ENCODE measurements around the gene LAMC1.

The LAMC1 gene

DNA sequence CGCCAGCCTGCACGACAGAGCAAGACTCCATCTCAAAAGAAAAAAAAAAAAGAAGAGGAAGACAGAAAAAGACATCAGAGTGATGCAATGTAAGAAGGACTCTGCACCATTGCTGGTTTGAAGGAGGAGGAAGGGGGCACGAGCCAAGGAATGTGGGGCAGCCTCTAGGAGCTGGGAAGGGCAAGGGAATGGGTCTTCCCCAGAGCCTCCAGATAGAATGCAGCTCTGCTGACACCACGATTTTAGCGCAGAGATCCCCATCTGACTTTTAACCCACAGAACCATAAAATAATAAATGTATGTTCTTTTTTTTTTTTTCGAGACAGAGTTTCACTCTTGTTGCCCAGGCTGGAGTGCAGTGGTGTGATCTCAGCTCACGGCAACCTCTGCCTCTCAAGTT lies 129.0 kb downstream of the LAMC1 start:
- DNase-seq: no peak

DNA sequence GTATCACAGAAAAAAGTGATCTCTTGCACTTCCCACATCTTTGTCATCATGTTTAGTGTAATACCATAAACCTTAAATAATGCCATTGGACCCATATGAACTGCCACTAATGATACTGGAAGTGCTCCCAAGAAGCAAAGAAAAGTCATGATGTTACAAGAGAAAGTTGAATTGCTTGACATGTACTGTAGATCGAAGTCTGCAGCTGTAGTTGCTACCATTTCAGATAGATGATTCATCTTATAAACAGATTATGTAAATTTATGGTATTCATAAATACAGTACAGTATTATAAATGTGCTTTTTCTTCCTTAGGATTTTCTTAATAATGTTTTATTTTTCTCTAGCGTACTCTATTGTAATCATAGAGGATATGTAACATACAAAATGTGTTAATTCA lies 132.7 kb downstream of the LAMC1 start:
- DNase-seq: no peak

DNA sequence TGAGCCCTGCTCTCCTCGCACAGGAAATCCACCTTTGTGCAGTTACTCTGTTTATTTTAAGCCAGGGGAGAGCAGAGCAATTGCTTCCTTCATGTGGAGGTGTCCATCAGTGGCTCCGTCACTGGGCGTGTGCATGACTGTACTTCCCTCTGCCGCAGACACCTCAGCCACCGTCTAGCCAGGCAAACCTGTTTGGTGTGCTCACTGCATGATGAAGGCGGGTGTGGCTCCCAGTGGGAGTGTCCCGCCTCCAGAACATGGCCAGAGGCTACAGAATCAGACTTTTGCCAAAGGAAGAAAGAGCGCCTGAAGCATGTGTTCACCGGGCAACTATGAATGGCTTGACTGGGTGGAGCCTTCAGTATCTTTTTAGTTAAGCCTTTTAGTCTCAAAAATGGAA lies 136.7 kb downstream of the LAMC1 start:
- no peak for DNase-seq

DNA sequence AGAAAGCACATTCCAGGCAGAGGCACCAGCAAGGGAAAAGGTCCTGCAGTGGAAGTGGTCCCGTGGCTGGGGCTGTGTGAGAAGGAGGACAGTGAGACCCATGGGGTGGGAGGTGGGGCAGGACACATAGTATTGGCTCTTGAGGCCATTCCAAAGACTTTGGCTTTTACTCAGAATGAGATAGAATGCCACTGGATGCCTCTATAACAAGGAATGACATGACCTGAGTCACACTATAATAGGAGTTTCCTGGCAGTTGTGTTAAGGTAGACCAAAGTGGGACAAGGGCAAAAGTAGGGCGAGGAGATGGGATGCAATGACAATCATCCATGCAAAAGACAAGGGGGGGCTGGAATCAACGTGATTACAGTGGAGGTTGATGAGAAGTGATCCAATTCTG lies 138.2 kb downstream of the LAMC1 start:
- DNase-seq: no peak

DNA sequence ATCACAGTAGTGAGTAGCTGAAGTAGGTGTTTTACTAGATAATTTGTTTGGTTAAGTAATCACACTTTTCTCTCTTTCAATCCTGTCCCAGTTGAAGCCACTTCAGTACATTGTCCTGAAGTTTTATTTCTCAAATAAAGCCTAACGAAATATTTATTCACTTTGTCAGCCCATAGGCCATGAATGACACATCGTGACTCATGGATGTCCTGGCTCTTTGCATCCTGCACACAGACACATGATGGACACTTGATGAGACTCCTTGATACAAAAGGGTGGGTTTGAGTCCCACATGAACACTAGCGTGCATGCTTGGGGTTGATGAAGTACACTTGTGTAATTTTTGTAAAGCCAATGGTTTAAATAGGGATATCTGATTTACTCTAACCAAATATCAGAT lies 140.1 kb downstream of the LAMC1 start:
- no peak for DNase-seq

DNA sequence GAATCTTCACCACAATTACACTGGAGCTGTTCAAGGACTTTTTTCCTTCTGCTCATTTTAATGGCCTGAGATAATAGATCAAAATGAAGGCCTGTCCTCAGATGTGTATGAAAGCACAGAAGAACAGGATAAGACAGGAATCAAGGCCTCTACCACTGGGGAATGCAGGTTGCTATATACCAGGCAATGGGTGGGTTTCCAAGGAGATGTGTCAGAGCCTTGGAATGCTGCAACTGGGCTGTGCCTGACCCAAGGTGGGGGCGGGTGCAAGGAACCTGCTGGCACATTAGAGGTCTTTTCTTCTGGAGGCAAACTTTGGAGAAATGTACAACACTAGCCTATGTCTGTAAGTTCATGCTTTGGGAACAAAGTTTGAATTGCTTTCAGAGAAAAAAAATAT lies 141.1 kb downstream of the LAMC1 start:
- DNase-seq: no peak

DNA sequence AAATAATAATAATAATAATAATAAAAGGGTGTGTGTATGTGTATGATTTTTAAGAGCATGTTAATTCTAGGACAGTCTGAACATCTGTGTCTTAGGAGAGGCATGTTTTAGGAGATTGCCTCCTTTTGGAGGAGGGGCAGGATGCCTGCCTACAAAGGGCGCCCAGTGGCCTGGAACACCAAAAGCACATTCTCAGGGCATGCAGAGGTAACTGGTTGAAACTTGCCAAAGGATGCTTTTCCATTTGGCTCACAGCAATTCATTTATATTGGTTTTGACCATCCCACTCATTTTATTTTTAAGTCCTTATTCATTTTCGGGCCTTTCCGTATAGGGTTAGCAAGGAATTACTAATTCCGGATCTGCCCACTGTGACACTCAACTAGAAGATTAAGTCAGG lies 141.7 kb downstream of the LAMC1 start:
- DNase-seq: no peak

DNA sequence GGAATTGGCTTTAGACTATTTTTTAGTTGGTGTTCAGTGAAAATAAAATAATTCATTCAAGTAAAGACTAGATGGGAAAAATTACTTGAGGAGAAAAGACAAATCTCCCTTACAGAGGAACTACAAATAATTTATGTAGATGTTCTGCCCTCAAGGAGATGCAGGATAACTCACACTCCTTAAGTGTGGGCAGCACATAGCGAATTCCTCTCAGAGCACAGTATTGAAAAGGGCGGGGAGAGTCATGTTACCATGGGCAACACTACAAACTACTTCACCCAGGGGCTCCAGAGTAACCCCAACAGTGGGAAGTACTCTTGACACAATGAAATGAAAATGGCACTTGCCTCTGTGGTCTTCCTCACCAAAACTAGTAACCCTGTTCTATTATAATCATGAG lies 142.2 kb downstream of the LAMC1 start:
- DNase-seq: no peak

DNA sequence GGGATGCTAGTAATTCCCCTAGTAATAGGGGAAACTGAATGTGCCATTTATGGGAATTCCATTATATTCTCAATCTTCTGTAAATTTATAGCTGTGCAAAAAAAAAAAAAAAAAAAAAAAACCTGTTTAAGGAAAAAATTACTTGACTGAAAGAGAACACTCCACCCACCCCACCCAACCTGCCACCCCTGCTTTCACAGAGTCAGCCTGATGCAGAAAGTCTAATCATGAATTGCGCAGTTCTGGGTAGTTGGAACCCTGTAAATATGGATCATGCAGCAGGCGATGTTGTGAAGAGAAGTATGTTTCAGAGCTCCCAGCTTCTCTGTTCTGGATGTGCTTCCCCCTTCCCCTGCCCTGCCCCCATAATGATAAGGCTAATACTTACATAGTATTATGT lies 143.2 kb downstream of the LAMC1 start:
- no peak for DNase-seq

DNA sequence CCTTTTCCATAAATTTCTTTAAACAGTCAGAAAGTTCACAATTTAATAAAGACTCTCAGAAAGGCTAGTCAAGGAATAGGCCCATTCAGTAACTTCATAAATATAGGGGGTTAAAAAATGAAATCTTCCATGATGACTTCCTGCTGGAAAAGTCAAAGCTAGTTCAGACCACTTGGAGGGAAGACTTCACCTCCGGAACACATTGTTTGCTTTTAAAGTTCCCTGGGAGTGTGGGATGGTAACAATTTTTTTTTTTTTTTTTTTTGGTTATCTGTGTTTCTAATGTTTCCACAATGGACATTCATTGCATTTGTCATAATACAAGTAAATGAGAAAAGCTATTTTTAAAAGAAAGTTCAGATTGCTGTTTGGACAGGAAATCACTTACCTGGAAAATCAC lies 144.5 kb downstream of the LAMC1 start:
- DNase-seq: no peak

DNA sequence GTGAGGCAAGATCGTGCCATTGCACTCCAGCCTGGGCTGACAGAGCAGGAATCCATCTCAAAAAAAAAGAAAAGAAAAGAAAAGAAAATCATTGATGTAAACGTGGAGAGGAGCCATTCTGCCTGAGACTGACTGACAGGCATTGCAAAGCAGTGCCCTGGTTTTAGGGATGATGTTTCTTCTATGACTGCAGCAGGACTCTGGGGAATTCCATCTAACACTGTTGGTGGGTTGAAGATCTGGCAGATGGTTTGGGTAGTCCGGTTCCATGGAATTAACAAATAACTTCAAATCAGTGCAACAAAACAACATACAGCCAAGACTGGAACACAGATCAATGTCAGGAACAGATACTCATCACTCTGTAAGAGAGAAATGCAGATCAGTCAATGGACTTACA lies 145.1 kb downstream of the LAMC1 start:
- DNase-seq: no peak

DNA sequence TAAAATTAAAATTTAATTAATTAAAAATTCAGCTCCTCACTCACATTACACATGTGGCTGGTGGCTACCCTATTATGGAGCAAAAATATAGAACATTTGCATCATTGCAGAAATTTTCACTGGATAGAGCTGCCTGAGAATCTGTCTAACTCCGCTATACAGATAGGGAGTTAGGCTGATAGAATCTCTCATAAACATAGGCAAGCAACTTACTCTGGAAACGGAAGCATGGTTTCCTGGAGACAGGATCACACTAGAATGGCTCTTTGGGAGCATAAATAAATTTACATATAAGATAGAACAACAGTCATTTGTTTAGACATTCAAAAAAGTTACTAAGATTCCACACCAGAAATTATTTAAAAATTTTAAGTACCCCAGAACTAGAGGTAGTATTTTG lies 150.6 kb downstream of the LAMC1 start:
- no peak for DNase-seq

DNA sequence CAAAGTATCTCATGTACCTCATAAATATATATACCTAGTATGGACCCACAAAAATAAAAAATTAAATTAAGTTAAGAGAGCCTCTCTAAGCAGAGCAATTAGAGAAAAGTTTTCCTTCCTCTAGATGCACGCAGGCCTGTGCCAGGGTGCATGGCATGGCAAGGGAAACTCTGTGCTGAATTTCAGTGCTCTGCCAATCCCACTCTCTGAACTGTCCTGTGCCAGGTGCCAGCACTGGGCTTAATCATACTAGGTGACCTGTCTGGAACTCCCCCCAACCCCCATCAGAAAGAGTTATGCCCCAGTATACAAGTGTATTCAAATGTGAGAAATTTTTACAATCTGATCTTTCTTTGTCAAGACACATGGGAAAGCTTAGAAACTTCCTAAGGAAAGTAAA lies 152.4 kb downstream of the LAMC1 start:
- no peak for DNase-seq

DNA sequence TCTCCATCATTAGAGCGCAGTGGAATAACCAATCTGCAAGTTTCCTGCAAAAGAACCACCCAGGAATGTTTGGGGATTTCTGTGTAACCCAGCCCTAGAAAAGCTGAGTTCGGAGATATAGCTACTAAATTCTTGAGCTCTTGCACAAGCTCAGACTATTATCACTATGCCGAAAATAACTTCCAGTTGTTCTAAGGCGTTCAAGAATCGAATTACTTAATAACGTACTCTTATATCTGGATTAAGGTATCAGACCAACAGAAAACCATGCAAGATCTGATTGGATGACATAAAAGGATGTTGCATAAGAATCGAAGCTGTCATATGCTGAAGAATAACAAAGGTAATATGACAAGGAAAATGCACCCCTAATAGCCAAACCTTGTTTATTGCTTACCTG lies 155.3 kb downstream of the LAMC1 start:
- DNase-seq: no peak

DNA sequence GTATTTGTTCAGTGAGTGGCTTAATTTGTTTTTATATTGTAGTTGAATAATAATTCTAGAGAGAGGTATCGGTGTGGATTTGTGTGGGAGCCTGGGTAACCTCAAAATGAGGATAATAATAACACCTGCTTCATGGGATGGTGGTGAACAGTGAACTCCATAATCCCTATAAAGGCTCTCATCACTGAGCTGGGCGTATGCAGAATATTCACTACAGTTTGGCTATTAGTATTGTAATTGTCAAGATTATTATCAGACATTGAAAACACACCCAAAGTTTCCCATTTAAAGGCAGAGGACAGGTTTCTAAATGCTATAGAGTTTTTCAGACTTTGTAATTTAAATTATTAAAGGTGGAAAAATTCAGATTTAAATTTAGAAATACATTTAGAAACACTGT lies 155.8 kb downstream of the LAMC1 start:
- DNase-seq: no peak

DNA sequence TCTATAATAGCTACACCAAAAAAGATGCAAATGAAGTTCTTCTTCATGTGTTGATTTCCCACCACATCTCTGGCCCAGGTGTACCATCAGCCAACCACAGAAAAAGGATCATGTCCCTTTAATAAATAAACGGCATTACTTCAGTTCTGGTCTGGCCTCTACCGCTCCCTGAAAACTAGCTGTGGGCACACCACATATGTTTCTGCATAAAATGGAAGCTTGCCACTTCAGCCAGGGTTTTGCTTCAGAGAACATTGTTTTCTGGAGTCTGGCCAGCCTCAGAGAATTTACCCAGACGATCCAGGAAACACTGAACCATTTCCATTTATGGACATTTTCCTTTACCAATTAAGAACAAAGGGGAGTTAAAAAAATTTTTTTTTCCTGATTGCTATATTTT lies 157.0 kb downstream of the LAMC1 start:
- peak; percentile 36 to 91 for DNase-seq

DNA sequence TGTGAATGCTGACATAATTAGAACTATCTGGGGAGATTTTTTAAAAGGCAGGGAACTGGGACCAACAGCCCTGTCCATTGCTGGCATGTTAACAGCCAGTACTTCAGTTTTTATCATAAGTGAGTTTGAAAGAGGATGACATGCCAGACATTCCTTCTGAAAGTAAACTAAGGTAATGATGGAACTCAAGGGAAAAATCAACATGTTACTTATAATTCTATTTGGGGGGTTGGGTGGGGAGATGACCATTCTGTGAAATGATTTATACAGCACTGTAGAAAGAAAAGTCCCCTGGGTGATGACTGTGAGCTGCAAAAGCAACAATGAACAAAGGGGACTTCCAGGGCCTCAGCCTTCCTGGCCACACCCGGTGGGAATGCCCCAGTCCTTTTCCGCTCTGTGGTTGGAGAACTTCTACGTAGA lies 157.4 kb downstream of the LAMC1 start:
- DNase-seq: no peak

DNA sequence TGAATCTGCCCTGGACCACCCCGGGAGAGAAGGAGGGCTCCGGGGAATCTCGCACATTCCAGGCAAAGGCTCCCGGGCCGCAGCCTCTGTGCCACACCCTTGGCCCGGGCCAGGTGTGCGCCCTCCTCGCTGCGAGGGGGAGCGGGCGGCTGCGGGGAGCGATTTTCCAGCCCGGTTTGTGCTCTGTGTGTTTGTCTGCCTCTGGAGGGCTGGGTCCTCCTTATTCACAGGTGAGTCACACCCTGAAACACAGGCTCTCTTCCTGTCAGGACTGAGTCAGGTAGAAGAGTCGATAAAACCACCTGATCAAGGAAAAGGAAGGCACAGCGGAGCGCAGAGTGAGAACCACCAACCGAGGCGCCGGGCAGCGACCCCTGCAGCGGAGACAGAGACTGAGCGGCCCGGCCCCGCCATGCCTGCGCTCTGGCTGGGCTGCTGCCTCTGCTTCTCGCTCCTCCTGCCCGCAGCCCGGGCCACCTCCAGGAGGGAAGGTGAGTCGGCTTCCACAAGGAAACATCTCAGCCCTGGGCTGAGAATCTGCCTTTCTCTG lies 162.8 kb downstream of the LAMC1 start, which contains the start of gene LAMC2:
Gene LAMC2, plus strand, starts transcription at position 324 of the 550 bp plus-strand sequence. Its CDS starts 89 bp downstream, at position 413.
- no peak for DNase-seq

DNA sequence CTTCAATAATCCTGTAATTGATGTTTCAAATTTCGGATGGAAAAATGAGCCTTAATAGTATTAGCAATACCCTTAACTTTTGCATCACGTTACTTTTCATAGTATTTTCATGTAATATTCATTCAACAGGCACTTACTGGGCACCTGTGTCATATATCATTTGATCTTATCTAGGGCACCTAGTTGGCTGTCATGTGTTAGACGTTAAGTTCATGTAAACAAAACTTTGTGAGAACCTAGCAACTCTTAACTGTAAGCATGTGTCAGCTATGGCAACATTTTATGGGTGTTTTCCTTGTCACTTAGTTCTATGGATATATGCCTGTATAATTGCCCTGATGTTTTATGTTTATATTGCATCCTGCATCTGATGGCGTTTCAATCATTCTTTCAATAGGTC lies 163.6 kb downstream of the LAMC1 start:
- DNase-seq: no peak

DNA sequence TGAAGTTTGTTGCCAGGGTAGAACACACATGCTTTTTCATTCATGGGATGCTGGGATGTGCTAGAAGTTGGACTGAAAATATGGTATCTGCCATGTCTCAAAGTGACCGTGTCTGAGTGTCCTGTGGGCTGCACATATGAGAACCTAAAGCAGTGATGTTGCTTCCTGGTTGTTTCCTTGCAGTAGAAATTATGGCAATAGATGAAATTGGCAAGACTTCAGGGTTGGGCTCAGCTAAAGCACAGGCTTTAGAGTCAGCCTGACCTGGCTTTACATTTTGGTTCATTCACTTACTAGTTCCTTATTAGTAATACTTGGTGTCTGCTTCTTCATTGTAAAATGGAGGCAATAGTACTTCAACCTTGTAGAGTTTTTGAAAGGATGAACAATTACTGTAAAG lies 165.0 kb downstream of the LAMC1 start:
- no peak for DNase-seq

DNA sequence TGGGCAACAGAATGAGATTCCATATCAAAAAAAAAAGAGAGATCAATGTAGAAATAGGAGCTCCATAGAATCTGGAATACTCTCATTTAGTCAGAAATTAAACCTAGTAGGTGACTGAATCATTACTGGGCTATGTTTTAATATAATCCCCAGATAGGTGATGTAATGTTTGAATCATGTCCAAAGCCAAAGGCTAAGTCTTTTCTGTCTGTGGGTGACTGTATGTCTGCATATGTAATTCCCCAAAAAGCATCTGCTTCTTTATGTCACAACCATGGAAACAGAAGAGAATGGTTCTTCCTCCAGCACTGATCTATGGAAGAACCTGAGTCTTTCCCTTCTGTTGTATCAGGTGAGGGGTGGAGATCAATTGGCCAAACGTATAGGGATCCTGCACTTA lies 168.6 kb downstream of the LAMC1 start:
- no peak for DNase-seq

DNA sequence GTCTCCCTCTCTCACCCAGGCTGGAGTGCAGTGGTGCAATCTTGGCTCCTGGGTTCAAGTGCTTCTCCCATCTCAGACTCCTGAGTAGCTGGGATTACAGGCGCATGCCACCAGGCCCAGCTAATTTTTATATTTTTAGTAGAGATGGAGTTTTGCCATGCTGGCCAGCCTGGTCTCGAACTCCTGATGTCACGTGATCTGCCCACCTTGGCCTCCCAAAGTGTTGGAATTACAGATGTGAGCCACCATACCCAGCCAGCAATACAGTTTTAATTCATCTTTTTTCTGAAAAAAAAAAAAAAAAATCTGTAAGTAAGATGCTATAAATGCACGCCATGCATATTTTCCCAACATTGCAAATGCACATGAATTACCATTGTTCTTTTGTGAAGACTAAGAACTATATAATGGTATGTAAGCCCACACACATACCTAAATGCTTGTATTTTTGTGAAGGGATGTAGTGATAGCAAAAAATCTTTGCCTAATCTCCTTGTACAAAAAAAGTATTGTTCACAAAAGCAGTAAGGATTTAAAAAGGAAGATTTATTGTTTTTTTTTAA lies 170.8 kb downstream of the LAMC1 start:
- DNase-seq: no peak

DNA sequence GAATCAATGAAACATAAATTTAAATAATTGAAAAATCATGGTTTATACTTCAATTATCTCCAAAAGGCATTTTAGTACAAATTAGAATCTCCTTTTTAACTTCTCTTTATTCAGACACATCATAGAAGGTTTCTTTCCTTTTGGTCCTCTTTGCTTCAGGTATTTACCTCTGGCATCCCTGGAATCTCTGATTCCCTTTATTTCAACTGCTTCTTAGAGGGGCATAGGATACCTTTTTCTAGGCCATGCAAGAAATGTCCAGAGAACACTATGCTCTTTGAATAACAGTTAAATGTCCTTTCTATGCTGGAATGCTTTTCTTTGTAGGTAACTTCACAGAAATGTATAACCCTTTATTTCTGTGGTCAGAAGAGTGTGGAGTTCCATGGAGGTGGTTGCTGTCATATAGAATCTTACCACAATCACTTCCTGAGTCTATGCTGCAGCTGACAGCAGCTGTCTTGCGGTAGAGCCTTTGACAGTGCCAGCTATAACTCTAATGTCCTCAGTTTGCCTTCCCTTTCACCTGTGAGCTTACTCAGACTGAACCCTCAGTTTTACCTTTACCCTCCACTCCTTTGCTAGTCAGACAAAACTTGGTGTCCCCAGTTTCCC lies 171.4 kb downstream of the LAMC1 start:
- no peak for DNase-seq

DNA sequence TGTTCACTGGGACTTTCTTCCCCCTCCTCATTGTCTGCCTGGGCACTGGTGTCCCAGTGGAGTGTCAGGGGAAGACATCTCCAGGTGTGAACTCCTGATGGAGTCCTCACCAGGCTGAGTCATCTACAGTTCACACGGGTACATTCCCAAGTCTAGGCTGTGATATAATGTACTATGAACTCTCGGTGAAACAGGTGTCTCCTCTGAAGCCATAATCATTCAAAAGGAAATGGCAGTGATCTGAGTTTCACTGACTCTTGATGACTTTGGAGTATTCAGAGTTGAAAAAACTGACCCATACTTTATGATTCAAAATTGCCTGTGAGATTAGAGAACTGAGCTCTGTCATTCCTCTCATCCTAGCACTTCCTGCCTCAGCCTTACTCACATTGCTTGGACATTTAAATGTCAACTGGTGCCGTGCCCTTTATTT lies 171.9 kb downstream of the LAMC1 start:
- DNase-seq: no peak
